OCI-LY3 (cell line): ENCODE results near the gene AHNAK.
A peak's percentile ranks its signal among the peaks of the same experiment; 100 is the strongest.

Experiments
- H2AFZ ChIP-seq: fragments of 200-600, 300-600 bp; shearing (Covaris generic); 2 replicates; pipeline ENCODE4 v1.6.0; 2014; ENCODE audit warnings: antibody characterized with exemption, low read depth, low read length
- H3K27ac ChIP-seq: fragments of 200-600, 300-600 bp; sonication (generic); 2 replicates; pipeline ENCODE4 v1.5.1; 2014; ENCODE audit warnings: mild to moderate bottlenecking, low read length, moderate library complexity, mixed read lengths
- H3K27me3 ChIP-seq: fragments of 200-600, 300-600 bp; sonication (generic); 2 replicates; pipeline ENCODE4 v1.6.1; 2014; ENCODE audit warnings: low read depth, low read length, mixed read lengths
- H3K36me3 ChIP-seq: fragments of 200-600, 300-600 bp; sonication (generic); replicated peaks from 2 replicates; pipeline ENCODE3; 2014; ENCODE audit warnings: low read depth, low read length, mixed read lengths
- H3K4me1 ChIP-seq: fragments of 300-600, 200-600 bp; sonication (generic); 2 replicates; pipeline ENCODE4 v1.6.1; 2014; ENCODE audit warnings: low read length, mixed read lengths
- H3K4me2 ChIP-seq: fragments of 200-600, 300-600 bp; sonication (generic); 2 replicates; pipeline ENCODE4 v1.6.1; 2014; ENCODE audit warnings: low read length, mixed read lengths
- H3K4me3 ChIP-seq: fragments of 300-600, 200-600 bp; sonication (generic); 2 replicates; pipeline ENCODE4 v1.5.1; 2014; ENCODE audit warnings: antibody characterized with exemption, mild to moderate bottlenecking, low read length, moderate library complexity
- H3K79me2 ChIP-seq: fragments of 300-600, 200-600 bp; shearing (Covaris generic); 2 replicates; pipeline ENCODE4 v1.6.1; 2014; ENCODE audit warnings: mild to moderate bottlenecking, low read length, mixed read lengths
- H3K9ac ChIP-seq: fragments of 300-600, 200-600 bp; shearing (Covaris generic); 2 replicates; pipeline ENCODE4 v1.6.0; 2014; ENCODE audit warnings: mild to moderate bottlenecking, low read length, moderate library complexity
- H3K9me3 ChIP-seq: fragments of 200-600, 300-600 bp; shearing (Covaris generic); 2 replicates; pipeline ENCODE4 v1.6.1; 2014; ENCODE audit warnings: low read length, mixed read lengths; ENCODE audit not compliant: insufficient read depth
- H4K20me1 ChIP-seq: fragments of 200-600, 300-600 bp; sonication (generic); 2 replicates; pipeline ENCODE4 v1.6.1; 2016; ENCODE audit warnings: low read length, mixed read lengths; ENCODE audit not compliant: insufficient read depth
- EZH2phosphoT487 ChIP-seq: fragments of 200-600 bp; shearing (Covaris generic); IDR thresholded peaks from 2 replicates; pipeline ENCODE4 v1.6.1; 2018; ENCODE audit warnings: antibody characterized with exemption, mixed run types, low read depth
- TF ChIP-seq, protein P1 (sequence below): fragments of 200-600, 300-600 bp; sonication (generic); IDR thresholded peaks from 2 replicates; pipeline ENCODE4 v1.5.1; 2014; ENCODE audit warnings: antibody characterized with exemption, low read length, low read depth

The AHNAK gene

DNA sequence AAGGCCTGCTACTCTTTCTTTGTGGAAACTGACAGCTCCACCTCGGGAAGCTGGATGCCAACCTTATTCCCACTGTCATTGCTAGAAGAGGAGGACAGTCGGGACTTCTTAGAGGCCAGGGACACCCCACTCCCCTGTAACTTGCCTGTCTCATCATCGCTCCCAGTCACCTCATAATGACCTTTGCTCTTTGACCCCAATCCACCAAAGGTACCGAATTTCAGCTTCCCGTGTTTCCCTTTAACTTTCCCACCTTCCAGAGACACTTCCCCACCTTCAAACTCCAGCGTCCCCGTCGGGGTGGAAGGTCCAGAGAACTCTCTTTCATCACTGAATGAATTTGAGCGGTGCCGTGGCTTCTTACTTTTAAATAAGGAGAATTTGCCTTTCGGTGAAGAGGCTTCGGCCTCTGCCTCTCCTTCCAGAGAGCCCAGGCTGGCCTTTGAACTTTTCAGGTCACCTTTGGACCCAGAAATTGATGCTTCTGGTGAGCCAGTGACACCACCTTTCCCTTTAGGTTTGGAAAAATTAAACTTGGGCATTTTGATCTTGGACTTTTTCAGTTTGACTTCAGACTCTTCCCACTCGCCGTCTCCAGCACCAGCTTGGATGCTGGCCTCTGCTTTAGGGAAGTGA, 29.8 kb downstream of the AHNAK start:
- no peak overlapping the region for H3K4me3 ChIP-seq
- H4K20me1 ChIP-seq = peaks cover 95% of the 10 kb centered on the region
- H3K36me3 ChIP-seq = peaks cover 61% of the 10 kb centered on the region
- no peaks in the 10 kb centered on the region for H3K9me3 ChIP-seq
- no peak overlapping the region for H3K9ac ChIP-seq
- no peak overlapping the region for H2AFZ ChIP-seq
- TF ChIP-seq, protein P1, sequence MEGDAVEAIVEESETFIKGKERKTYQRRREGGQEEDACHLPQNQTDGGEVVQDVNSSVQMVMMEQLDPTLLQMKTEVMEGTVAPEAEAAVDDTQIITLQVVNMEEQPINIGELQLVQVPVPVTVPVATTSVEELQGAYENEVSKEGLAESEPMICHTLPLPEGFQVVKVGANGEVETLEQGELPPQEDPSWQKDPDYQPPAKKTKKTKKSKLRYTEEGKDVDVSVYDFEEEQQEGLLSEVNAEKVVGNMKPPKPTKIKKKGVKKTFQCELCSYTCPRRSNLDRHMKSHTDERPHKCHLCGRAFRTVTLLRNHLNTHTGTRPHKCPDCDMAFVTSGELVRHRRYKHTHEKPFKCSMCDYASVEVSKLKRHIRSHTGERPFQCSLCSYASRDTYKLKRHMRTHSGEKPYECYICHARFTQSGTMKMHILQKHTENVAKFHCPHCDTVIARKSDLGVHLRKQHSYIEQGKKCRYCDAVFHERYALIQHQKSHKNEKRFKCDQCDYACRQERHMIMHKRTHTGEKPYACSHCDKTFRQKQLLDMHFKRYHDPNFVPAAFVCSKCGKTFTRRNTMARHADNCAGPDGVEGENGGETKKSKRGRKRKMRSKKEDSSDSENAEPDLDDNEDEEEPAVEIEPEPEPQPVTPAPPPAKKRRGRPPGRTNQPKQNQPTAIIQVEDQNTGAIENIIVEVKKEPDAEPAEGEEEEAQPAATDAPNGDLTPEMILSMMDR = no peak
- no peak for TF ChIP-seq EZH2phosphoT487
- peaks cover 21% of the 10 kb centered on the region for H3K4me1 ChIP-seq
- no peaks in the 10 kb centered on the region for H3K27me3 ChIP-seq
- H3K4me2 ChIP-seq = no peak overlapping the region
- no peak overlapping the region for H3K27ac ChIP-seq
- peaks cover 17% of the 10 kb centered on the region; the same call in 1 of the 2 replicates for H3K79me2 ChIP-seq

DNA sequence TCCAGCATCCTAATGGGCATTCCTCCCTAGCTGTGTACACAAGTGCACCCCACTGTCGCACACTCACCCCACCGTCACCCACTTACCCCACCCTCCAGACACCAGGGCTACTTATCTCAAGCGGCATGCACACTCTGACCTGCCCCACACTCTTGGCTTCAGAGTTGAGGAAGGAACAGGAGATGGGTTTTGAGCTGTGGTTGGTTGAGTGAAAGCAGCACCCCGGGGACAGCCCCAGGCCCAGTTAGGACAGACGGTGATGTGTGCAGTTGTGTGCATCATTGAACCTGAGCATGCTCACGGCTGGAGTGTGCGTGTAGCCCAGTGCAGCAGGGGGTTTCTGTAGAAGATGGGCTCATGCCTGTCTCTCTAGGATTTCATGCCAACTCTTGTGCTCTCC, 32.5 kb downstream of the AHNAK start:
- Histone ChIP-seq H3K36me3 (peaks cover 46% of the 10 kb centered on the region), H3K27ac (peak overlapping the region; percentile 5; the same call in 1 of the 2 replicates), H2AFZ (no peak overlapping the region), H4K20me1 (peaks cover 68% of the 10 kb centered on the region), H3K4me1 (peaks cover 21% of the 10 kb centered on the region), H3K79me2 (peaks cover 12% of the 10 kb centered on the region; the same call in 1 of the 2 replicates), H3K4me3 (no peak overlapping the region), H3K9ac (no peak overlapping the region), H3K4me2 (peak overlapping the region; percentile 55), H3K27me3 (no peaks in the 10 kb centered on the region), H3K9me3 (no peaks in the 10 kb centered on the region)
- TF ChIP-seq EZH2phosphoT487 = no peak
- TF ChIP-seq, protein P1 = no peak

DNA sequence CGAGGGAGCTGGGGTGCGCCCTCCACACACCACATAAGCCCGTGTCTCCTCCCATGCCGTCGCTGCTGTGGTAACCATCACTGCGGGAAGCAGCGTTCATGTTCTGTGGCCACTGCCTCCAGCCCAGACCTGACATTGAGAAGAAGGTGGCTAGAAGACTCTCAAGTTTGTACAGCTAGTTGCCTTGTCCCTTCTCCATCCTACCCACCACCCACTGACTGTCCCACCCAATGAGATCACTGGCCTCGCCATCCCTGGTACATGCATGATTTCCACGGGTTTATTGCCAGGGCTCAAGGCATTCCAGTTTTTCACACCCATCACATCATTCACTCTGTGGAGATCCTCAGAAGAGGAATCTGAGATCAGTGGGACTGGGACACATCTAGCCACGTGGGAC, 33.0 kb downstream of the AHNAK start:
- peaks cover 25% of the 10 kb centered on the region for H3K4me1 ChIP-seq
- H3K9me3 ChIP-seq = no peaks in the 10 kb centered on the region
- H3K36me3 ChIP-seq = peaks cover 41% of the 10 kb centered on the region
- peaks cover 63% of the 10 kb centered on the region for H4K20me1 ChIP-seq
- no peak overlapping the region for H3K9ac ChIP-seq
- H3K27ac ChIP-seq = no peak overlapping the region
- no peaks in the 10 kb centered on the region for H3K27me3 ChIP-seq
- H2AFZ ChIP-seq = no peak overlapping the region
- no peak overlapping the region for H3K4me2 ChIP-seq
- H3K4me3 ChIP-seq = no peak overlapping the region
- no peak for TF ChIP-seq EZH2phosphoT487
- TF ChIP-seq, protein P1 = no peak
- H3K79me2 ChIP-seq = peaks cover 6% of the 10 kb centered on the region; the same call in 1 of the 2 replicates

DNA sequence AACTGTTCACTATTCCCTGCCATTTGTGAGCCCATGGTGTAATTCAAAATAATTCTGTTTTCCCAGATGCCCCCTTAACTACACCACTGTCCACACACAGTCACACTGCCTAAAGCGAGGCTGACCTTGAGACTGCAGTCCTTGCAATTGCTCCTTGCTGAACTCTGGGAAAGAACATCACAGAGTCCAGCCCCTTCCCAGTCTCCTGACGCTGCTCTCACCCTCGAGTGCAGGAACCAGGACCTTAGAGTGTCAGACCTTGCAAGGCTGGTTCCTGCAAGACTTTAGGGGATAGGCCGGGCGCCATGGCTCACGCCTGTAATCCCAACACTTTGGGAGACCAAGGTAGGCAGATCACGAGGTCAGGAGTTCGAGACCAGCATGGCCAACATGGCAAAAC, 33.6 kb downstream of the AHNAK start:
- no peak overlapping the region for H2AFZ ChIP-seq

More for the DNA sequence above, 33.6 kb downstream of the AHNAK start:
- H3K27me3 ChIP-seq = no peaks in the 10 kb centered on the region
- no peak overlapping the region for H3K4me2 ChIP-seq
- no peak overlapping the region for H3K4me3 ChIP-seq
- H3K36me3 ChIP-seq = peaks cover 34% of the 10 kb centered on the region
- peaks cover 32% of the 10 kb centered on the region for H3K4me1 ChIP-seq
- TF ChIP-seq, protein P1 = no peak
- no peak for TF ChIP-seq EZH2phosphoT487
- H3K9me3 ChIP-seq = no peaks in the 10 kb centered on the region
- H3K27ac ChIP-seq = no peak overlapping the region
- peaks cover 56% of the 10 kb centered on the region for H4K20me1 ChIP-seq
- H3K79me2 ChIP-seq = peaks cover 6% of the 10 kb centered on the region; the same call in 1 of the 2 replicates
- H3K9ac ChIP-seq = no peak overlapping the region
